Upper lobe of right lung (tissue), 1 donor: ENCODE data around the gene EZH2. TPM values are rescaled to one million over a fixed set of nuclear protein-coding genes. Genes with fewer than 3 reads are reported as not detected.

Source experiments
- ATAC-seq: fragments of 200-7000 bp; cut with Tn5 transposase; one replicate; pipeline ENCODE4 v1.9.1; 2020; ENCODE audit warnings: mild to moderate bottlenecking, moderate library complexity
- DNase-seq: peaks from one replicate; pipeline ENCODE4 v3.0.0-alpha.2; 2020
- H3K27ac ChIP-seq: fragments of 200-600 bp; one replicate; pipeline ENCODE4 v1.8.0; 2022
- H3K27me3 ChIP-seq: fragments of 200-600 bp; one replicate; pipeline ENCODE4 v1.8.0; 2022; ENCODE audit warnings: mild to moderate bottlenecking
- H3K36me3 ChIP-seq: fragments of 200-600 bp; one replicate; pipeline ENCODE4 v1.8.0; 2022
- H3K4me1 ChIP-seq: fragments of 200-600 bp; one replicate; pipeline ENCODE4 v1.8.0; 2022
- H3K4me3 ChIP-seq: fragments of 200-600 bp; one replicate; pipeline ENCODE4 v1.8.0; 2022; ENCODE audit warnings: mild to moderate bottlenecking
- H3K9me3 ChIP-seq: fragments of 200-600 bp; one replicate; pipeline ENCODE4 v1.8.0; 2022
- CTCF ChIP-seq: fragments of 200-600 bp; IDR thresholded peaks from one replicate; pipeline ENCODE4 v1.8.0; 2022; ENCODE audit warnings: antibody characterized with exemption
- intact Hi-C: fragments of 100-400 bp; cut with DNase I; formaldehyde crosslinking; loops from one replicate; pipeline ENCODE4 v1.11.0; 2022
- total RNA-seq: library from RNA; stranded (reverse); fragmentation: NEBNext Ultra II Directional; extraction: Animal tissue kit (Norgen Biotek cat#: 25700); gene quantifications from one replicate; pipeline ENCODE4 v1.2.1, GENCODE V29; 2021
- donor health status: DM: no; HTN: yes; CAD: no; lungs with severe emphysema.

The EZH2 gene
- total RNA-seq, 1 donor from 2014 or later = 3.7 TPM

- TF ChIP-seq CTCF = no peak
- Histone ChIP-seq H3K4me1 (no peaks in the 10 kb centered on the region), H3K4me3 (no peak overlapping the region), H3K27me3 (no peaks in the 10 kb centered on the region), H3K27ac (no peak overlapping the region), H3K36me3 (peaks cover 45% of the 10 kb centered on the region), H3K9me3 (no peaks in the 10 kb centered on the region)
- ATAC-seq (no peak), DNase-seq (no peak)
- intact Hi-C loops = no loop called here
Observed at GRCh38 chr7:148803094-148803493, 81.0 kb downstream of the EZH2 start.

GRCh38 chr7:148802101-148802493, 82.0 kb downstream of the EZH2 start:
- ATAC-seq = peak; percentile 26
- no peak for DNase-seq
- intact Hi-C loops = no loop called here
- Histone ChIP-seq H3K4me3 (no peak overlapping the region), H3K36me3 (peaks cover 52% of the 10 kb centered on the region), H3K27ac (no peak overlapping the region), H3K4me1 (no peaks in the 10 kb centered on the region), H3K9me3 (no peaks in the 10 kb centered on the region), H3K27me3 (no peaks in the 10 kb centered on the region)
- TF ChIP-seq CTCF = no peak

DNA sequence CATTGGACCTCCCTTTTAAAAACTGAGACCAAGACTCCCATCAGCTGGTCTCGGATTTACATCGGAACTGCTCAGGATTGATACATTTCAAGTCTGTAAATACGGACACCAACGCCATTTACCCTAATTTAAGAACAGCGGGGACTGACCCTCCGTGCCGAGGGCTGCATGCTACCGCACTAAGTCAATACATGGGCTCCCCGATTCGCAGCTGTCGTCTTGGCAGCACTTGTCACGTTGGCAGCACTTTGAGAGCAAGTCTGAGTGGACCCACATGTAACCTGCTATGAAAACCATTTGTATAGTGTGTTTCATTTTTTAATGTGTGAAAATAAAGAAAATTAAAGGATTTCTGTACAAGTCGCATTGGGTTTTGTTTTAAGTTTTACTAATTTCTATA, 83.4 kb downstream of the EZH2 start:
- DNase-seq (no peak), ATAC-seq (no peak)
- intact Hi-C loops = no loop called here
- Histone ChIP-seq H3K27ac (no peak overlapping the region), H3K4me3 (no peak overlapping the region), H3K4me1 (no peaks in the 10 kb centered on the region), H3K27me3 (no peaks in the 10 kb centered on the region), H3K36me3 (peaks cover 65% of the 10 kb centered on the region), H3K9me3 (no peaks in the 10 kb centered on the region)
- no peak for TF ChIP-seq CTCF

DNA sequence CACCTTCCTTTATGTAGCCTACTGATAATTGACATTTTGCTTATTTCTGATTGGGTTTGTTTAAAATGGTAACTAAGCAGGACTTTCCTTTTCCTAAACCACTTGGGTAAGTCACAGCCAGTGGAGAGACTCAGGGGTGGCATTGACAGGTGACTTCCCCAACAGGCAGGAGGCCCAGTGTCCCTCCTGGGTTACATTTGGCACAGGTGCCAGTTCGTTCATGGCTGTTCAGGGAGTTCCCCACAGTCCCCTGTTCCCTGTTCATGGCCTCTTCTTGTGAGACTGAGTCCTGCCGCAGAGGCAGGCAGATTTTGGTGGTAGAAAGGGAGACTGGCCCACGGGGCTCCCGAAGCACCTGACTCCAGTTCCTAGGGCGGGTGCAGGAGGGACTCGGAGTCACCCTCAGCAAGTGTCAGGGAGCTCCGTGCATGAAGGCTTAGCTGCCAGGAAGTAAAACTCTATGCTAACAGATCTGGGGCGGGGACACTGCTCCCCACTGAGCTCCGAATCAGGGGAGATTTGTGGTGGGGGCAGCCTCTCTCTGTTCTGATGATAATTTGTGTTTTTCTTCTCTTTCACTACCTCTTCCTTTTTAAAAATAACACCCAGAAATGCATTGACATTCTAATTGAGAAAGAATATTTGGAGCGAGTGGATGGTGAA, 84.1 kb downstream of the EZH2 start:
- DNase-seq (no peak), ATAC-seq (no peak)
- no peaks in the 10 kb centered on the region for H3K9me3 ChIP-seq
- intact Hi-C loops = no loop called here
- no peak overlapping the region for H3K27ac ChIP-seq
- no peak overlapping the region for H3K4me3 ChIP-seq
- peaks cover 69% of the 10 kb centered on the region for H3K36me3 ChIP-seq
- no peak for TF ChIP-seq CTCF
- no peaks in the 10 kb centered on the region for H3K4me1 ChIP-seq
- H3K27me3 ChIP-seq = no peaks in the 10 kb centered on the region

DNA sequence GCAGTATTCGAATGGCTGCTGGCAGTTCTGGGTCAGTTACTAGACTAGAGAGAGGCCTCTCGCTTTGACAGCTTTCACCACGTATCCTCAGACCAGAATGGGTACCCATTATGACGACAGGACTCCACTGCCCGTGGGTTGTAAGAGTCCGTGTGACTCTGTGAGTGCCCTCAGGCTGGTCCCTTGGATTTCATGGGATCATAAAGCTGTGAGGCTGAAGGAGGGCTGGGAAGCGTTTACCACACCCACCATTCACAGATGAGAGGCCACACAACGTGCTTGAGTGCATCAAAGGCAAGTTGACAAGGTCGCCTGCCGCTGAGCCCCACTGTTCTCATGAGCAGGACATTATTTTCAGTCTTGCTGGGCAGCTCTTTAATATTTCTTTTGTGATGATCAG, 87.2 kb downstream of the EZH2 start:
- peaks cover 98% of the 10 kb centered on the region for H3K36me3 ChIP-seq
- H3K27me3 ChIP-seq = no peaks in the 10 kb centered on the region
- no peak overlapping the region for H3K4me3 ChIP-seq
- DNase-seq (no peak), ATAC-seq (no peak)
- no peak overlapping the region for H3K27ac ChIP-seq
- H3K4me1 ChIP-seq = no peaks in the 10 kb centered on the region
- no peak for TF ChIP-seq CTCF
- intact Hi-C loops = no loop called here
- no peaks in the 10 kb centered on the region for H3K9me3 ChIP-seq

DNA sequence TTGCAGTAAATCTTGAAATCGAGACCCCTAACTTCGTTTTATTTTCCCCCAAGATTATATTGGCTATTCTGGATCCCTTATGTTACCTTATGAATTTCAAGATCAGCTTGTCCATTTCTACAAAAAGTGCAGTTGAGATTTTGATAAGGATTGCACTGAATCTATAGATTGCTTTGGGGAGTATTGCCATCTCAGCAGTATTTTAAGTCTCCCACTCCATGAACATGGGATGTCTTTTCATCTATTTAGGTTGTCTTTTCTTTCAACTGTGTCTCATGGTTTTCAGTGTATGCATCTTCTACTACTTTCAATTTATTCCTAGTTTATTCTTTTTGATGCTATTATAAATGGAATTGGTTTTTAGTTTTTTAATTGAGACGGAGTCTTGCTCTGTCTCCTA, 89.6 kb downstream of the EZH2 start:
- Histone ChIP-seq H3K9me3 (no peaks in the 10 kb centered on the region), H3K4me3 (no peak overlapping the region), H3K27ac (no peak overlapping the region), H3K4me1 (no peaks in the 10 kb centered on the region), H3K36me3 (peaks cover 98% of the 10 kb centered on the region), H3K27me3 (no peaks in the 10 kb centered on the region)
- DNase-seq = no peak
- intact Hi-C loops = no loop called here
- no peak for TF ChIP-seq CTCF
- ATAC-seq = no peak
